H1 (cell line): ENCODE data around the gene EIPR1. TPM values are rescaled to one million over a fixed set of nuclear protein-coding genes. Genes with fewer than 3 reads are reported as not detected.

ENCODE experiments used
- CTCF ChIA-PET: fragments of 300-600 bp; sonication (Branson Sonifier 250); formaldehyde crosslinking; loops from one replicate; lab custom pipeline; 2021; ENCODE audit not compliant: partially characterized antibody; lab: Charles Lee
- POLR2A ChIA-PET: fragments of 300-600 bp; sonication (Branson Sonifier 250); formaldehyde crosslinking; loops from one replicate; lab custom pipeline; 2021; ENCODE audit warnings: inconsistent platforms; ENCODE audit not compliant: partially characterized antibody; lab: Charles Lee
- DNase-seq, 2 experiments: peaks; one replicate each; pipeline versions ENCODE4 v3.0.0 to v3.0.0-alpha.2; 2010 to 2022; ENCODE audit warnings: low spot score in 2 of 2, low read depth in 1 of 2, mixed read lengths in 1 of 2
- FAIRE-seq: peaks from 2 replicates; lab custom pipeline; 2011; peaks lifted over from hg19 to GRCh38; lab: Jason Lieb, UNC
- H2AFZ ChIP-seq: 2 replicates; pipeline ENCODE4 v1.8.1; 2012; ENCODE audit warnings: low read length, inconsistent platforms
- H2AK5ac ChIP-seq: 2 replicates; pipeline ENCODE4 v1.6.1; 2013; ENCODE audit warnings: low read depth, low read length
- H2BK120ac ChIP-seq: replicated peaks from 2 replicates; pipeline ENCODE3; 2013; ENCODE audit warnings: low read depth, low read length, inconsistent platforms
- H2BK12ac ChIP-seq: 2 replicates; pipeline ENCODE4 v1.6.1; 2013; ENCODE audit warnings: low read depth, low read length
- H2BK15ac ChIP-seq: 2 replicates; pipeline ENCODE4 v1.6.1; 2013; ENCODE audit warnings: low read length
- H2BK20ac ChIP-seq: 2 replicates; pipeline ENCODE4 v1.6.1; 2013; ENCODE audit warnings: low read length
- H2BK5ac ChIP-seq: 2 replicates; pipeline ENCODE4 v1.6.1; 2013; ENCODE audit warnings: low read depth, low read length
- H3K14ac ChIP-seq: 2 replicates; pipeline ENCODE4 v1.6.1; 2013; ENCODE audit warnings: inconsistent platforms; ENCODE audit not compliant: insufficient read length
- H3K18ac ChIP-seq: 2 replicates; pipeline ENCODE4 v1.6.1; 2013; ENCODE audit warnings: low read length; ENCODE audit errors: extremely low read depth
- H3K23ac ChIP-seq: 2 replicates; pipeline ENCODE4 v1.6.1; 2013; ENCODE audit warnings: inconsistent platforms; ENCODE audit not compliant: insufficient read length
- H3K23me2 ChIP-seq: 2 replicates; pipeline ENCODE4 v1.6.1; 2013; ENCODE audit warnings: low read depth, low read length
- H3K27ac ChIP-seq: 2 replicates; pipeline ENCODE4 v1.6.1; 2011; ENCODE audit warnings: low read depth, low read length, inconsistent platforms
- H3K27me3 ChIP-seq, 4 experiments: replicated peaks in 1 of 4; 1 replicate in 1 of 4; 2 replicates in 3 of 4; pipeline versions ENCODE4 v1.6.1 to v1.8.1; 2011 to 2013; ENCODE audit warnings: low read length in 3 of 4, mild to moderate bottlenecking in 3 of 4, inconsistent platforms in 2 of 4, mixed read lengths in 2 of 4, moderate library complexity in 1 of 4; ENCODE audit not compliant: control insufficient read depth in 3 of 4, insufficient read depth in 3 of 4; ENCODE audit errors: extremely low read depth in 1 of 4
- H3K36me3 ChIP-seq, 4 experiments: 2 replicates each; pipeline versions ENCODE4 v1.6.1 to v1.8.1; 2011 to 2013; ENCODE audit warnings: mild to moderate bottlenecking in 4 of 4, low read length in 3 of 4, moderate library complexity in 2 of 4, control low read depth in 1 of 4, inconsistent platforms in 1 of 4; ENCODE audit not compliant: insufficient read depth in 4 of 4, control insufficient read depth in 2 of 4
- H3K4ac ChIP-seq: replicated peaks from 2 replicates; pipeline ENCODE3; 2013; ENCODE audit warnings: low read length, low read depth, mixed read lengths, inconsistent platforms; ENCODE audit not compliant: insufficient read length
- H3K4me1 ChIP-seq, 4 experiments: replicated peaks in 1 of 4; 1 replicate in 1 of 4; 2 replicates in 3 of 4; pipeline versions ENCODE4 v1.6.1 to v1.8.1; 2011 to 2013; ENCODE audit warnings: low read length in 3 of 4, inconsistent platforms in 2 of 4, mixed read lengths in 1 of 4; ENCODE audit not compliant: insufficient read depth in 4 of 4, control insufficient read depth in 3 of 4
- H3K4me2 ChIP-seq, 2 experiments: 2 replicates each; pipeline versions ENCODE4 v1.6.1 to v1.8.1; 2011 to 2013; ENCODE audit warnings: low read depth in 2 of 2, low read length in 2 of 2, control low read depth in 1 of 2, inconsistent platforms in 1 of 2, mild to moderate bottlenecking in 1 of 2; ENCODE audit not compliant: insufficient read depth in 1 of 2
- H3K4me3 ChIP-seq, 4 experiments: fragments of 200-600, 300-600 bp in 1 of 4; sonication (generic), shearing (Covaris generic), sonication (Bioruptor Twin) in 1 of 4; 2 replicates each; pipeline versions ENCODE4 v1.5.1 to v1.8.1; 2011 to 2016; ENCODE audit warnings: low read length in 4 of 4, low read depth in 3 of 4, control low read depth in 2 of 4, inconsistent platforms in 2 of 4, mild to moderate bottlenecking in 2 of 4, mixed read lengths in 1 of 4, moderate library complexity in 1 of 4; ENCODE audit not compliant: insufficient read depth in 2 of 4; ENCODE audit errors: extremely low read depth in 1 of 4
- H3K56ac ChIP-seq: replicated peaks from 2 replicates; pipeline ENCODE3; 2013; ENCODE audit warnings: low read depth, mild to moderate bottlenecking, mixed read lengths, low read length, inconsistent platforms; ENCODE audit not compliant: insufficient read length
- H3K79me1 ChIP-seq: 2 replicates; pipeline ENCODE4 v1.6.1; 2013; ENCODE audit warnings: low read depth, low read length, control low read depth
- H3K79me2 ChIP-seq, 2 experiments: 2 replicates each; pipeline versions ENCODE4 v1.6.1 to v1.8.1; 2012 to 2013; ENCODE audit warnings: low read length in 2 of 2, mild to moderate bottlenecking in 2 of 2, inconsistent platforms in 1 of 2; ENCODE audit not compliant: insufficient read depth in 2 of 2, control insufficient read depth in 1 of 2
- H3K9ac ChIP-seq, 4 experiments: replicated peaks in 1 of 4; 1 replicate in 1 of 4; 2 replicates in 3 of 4; pipeline versions ENCODE4 v1.6.1 to v1.8.1; 2011 to 2013; ENCODE audit warnings: low read depth in 3 of 4, low read length in 3 of 4, control low read depth in 2 of 4, mild to moderate bottlenecking in 2 of 4, moderate library complexity in 2 of 4, inconsistent platforms in 1 of 4; ENCODE audit errors: extremely low read depth in 1 of 4
- H3K9me3 ChIP-seq, 2 experiments: 2 replicates each; pipeline versions ENCODE4 v1.6.1 to v1.8.1; 2012 to 2013; ENCODE audit warnings: mild to moderate bottlenecking in 2 of 2, moderate library complexity in 2 of 2, control low read depth in 1 of 2, inconsistent platforms in 1 of 2, low read depth in 1 of 2, low read length in 1 of 2, mixed read lengths in 1 of 2; ENCODE audit not compliant: insufficient read depth in 2 of 2
- H4K20me1 ChIP-seq, 2 experiments: replicated peaks in 1 of 2; 2 replicates each; pipeline versions ENCODE3 to v1.8.1; 2011 to 2013; ENCODE audit warnings: inconsistent platforms in 2 of 2, low read length in 2 of 2, mild to moderate bottlenecking in 1 of 2; ENCODE audit not compliant: insufficient read depth in 2 of 2, control insufficient read depth in 1 of 2
- H4K5ac ChIP-seq: 2 replicates; pipeline ENCODE4 v1.6.1; 2013; ENCODE audit warnings: low read length, low read depth, mixed read lengths, inconsistent platforms; ENCODE audit not compliant: insufficient read length
- H4K8ac ChIP-seq: 2 replicates; pipeline ENCODE4 v1.8.0; 2013; ENCODE audit warnings: mild to moderate bottlenecking, moderate library complexity, low read length, inconsistent platforms; ENCODE audit not compliant: insufficient read depth; ENCODE audit errors: extremely low read depth
- H4K91ac ChIP-seq: replicated peaks from 2 replicates; pipeline ENCODE3; 2013; ENCODE audit warnings: low read length, mixed read lengths, inconsistent platforms; ENCODE audit not compliant: insufficient read length
- ASH2L ChIP-seq: fragments of 200-600, 300-600 bp; sonication (generic); IDR thresholded peaks from one replicate; pipeline ENCODE4 v1.7.1; 2017; ENCODE audit warnings: low read length
- BCL11A ChIP-seq, 2 experiments: IDR thresholded peaks; one replicate each; pipeline ENCODE4 v1.6.1; 2011; ENCODE audit warnings: low read depth in 2 of 2, low read length in 2 of 2, mild to moderate bottlenecking in 2 of 2
- BRCA1 ChIP-seq: IDR thresholded peaks from 2 replicates; pipeline ENCODE4 v1.6.1; 2012; ENCODE audit warnings: low read depth, low read length, improper control_type of control experiment
- CBX8 ChIP-seq: fragments of 300-800, 300-1000 bp; sonication (generic); IDR thresholded peaks from 2 replicates; pipeline ENCODE4 v1.7.1; 2016; ENCODE audit warnings: low read depth, low read length, borderline replicate concordance
- CHD1 ChIP-seq: IDR thresholded peaks from 2 replicates; pipeline ENCODE4 v1.6.1; 2012; ENCODE audit warnings: low read depth, low read length, improper control_type of control experiment
- FOSL1 ChIP-seq: IDR thresholded peaks from 2 replicates; pipeline ENCODE4 v1.6.1; 2011; ENCODE audit warnings: mild to moderate bottlenecking, low read depth, low read length, moderate library complexity; ENCODE audit not compliant: insufficient read depth
- KDM1A ChIP-seq: fragments of 200-600, 300-600 bp; sonication (generic); IDR thresholded peaks from 2 replicates; pipeline ENCODE4 v1.7.1; 2016; ENCODE audit warnings: mild to moderate bottlenecking, low read length, borderline replicate concordance
- POLR2A ChIP-seq, 2 experiments: IDR thresholded peaks; 1 replicate in 1 of 2; 2 replicates in 1 of 2; pipeline ENCODE4 v1.6.1; 2011; ENCODE audit warnings: low read depth in 2 of 2, low read length in 2 of 2, mild to moderate bottlenecking in 2 of 2; ENCODE audit errors: control extremely low read depth in 1 of 2
- POU5F1 ChIP-seq: IDR thresholded peaks from 2 replicates; pipeline ENCODE4 v1.6.1; 2011; ENCODE audit warnings: low read depth, mild to moderate bottlenecking, low read length, moderate library complexity
- RFX5 ChIP-seq: IDR thresholded peaks from 2 replicates; pipeline ENCODE4 v1.6.1; 2011; ENCODE audit warnings: low read depth, low read length, improper control_type of control experiment, borderline replicate concordance
- SAP30 ChIP-seq: fragments of 300-600 bp; sonication (generic); IDR thresholded peaks from 2 replicates; pipeline ENCODE4 v1.7.1; 2012; ENCODE audit warnings: low read length, moderate library complexity, mild to moderate bottlenecking, inconsistent platforms; ENCODE audit not compliant: insufficient read depth, insufficient replicate concordance
- SUZ12 ChIP-seq: fragments of 200-600 bp; sonication (generic); IDR thresholded peaks from 2 replicates; pipeline ENCODE4 v1.6.1; 2012; ENCODE audit warnings: mild to moderate bottlenecking, inconsistent platforms, low read length, moderate library complexity, mixed read lengths
- TEAD4 ChIP-seq: IDR thresholded peaks from 2 replicates; pipeline ENCODE4 v1.6.1; 2012; ENCODE audit warnings: low read depth, low read length, inconsistent platforms, mixed read lengths
- WGBS, 2 experiments: shearing (Covaris generic) in 1 of 2; methylation state at CpG; one replicate each; pipeline versions ENCODE4 v1.1.6 to v1.1.7; 2013 to 2015; ENCODE audit warnings: low lambda C conversion rate in 2 of 2, mixed read lengths in 2 of 2, inconsistent platforms in 1 of 2, low coverage in 1 of 2, missing lambda C conversion rate in 1 of 2; ENCODE audit not compliant: insufficient replicate concordance in 2 of 2, insufficient coverage in 1 of 2, insufficient read length in 1 of 2; ENCODE audit errors: extremely low coverage in 1 of 2, missing lambda C conversion rate in 1 of 2; 5-methylcytosine and 5-hydroxymethylcytosine counted together
- polyA plus RNA-seq, 7 experiments: library from polyadenylated mRNA; depleted of rRNA in 3 of 7; stranded (reverse) in 5 of 7; unstranded in 2 of 7; fragments of >200 nt in 5 of 7; fragments of 200-250 nt in 2 of 7; gene quantifications; 1 replicate in 5 of 7; 2 replicates in 1 of 7; 4 replicates in 1 of 7; pipeline versions ENCODE4 v1.2.1 to v1.2.3, GENCODE V29; 2011 to 2013; ENCODE audit warnings: missing spikeins in 2 of 7, mixed read lengths in 2 of 7
- total RNA-seq: library from RNA; stranded (reverse); fragmentation: NEBNext Ultra II Directional; extraction: Animal tissue kit (Norgen Biotek cat#: 25700); gene quantifications from 2 replicates; pipeline ENCODE4 v1.2.1, GENCODE V29; 2021
- TF ChIP-seq, protein P1 (sequence below): IDR thresholded peaks from 2 replicates; pipeline ENCODE4 v1.6.1; 2011; ENCODE audit warnings: low read length, improper control_type of control experiment

Gene EIPR1
- total and polyA plus RNA-seq, 2 of the 8 experiments (the other 6 are each of a cell fraction or from before 2014, with no cell fraction given), result 26.3 to 56.4 TPM

DNA sequence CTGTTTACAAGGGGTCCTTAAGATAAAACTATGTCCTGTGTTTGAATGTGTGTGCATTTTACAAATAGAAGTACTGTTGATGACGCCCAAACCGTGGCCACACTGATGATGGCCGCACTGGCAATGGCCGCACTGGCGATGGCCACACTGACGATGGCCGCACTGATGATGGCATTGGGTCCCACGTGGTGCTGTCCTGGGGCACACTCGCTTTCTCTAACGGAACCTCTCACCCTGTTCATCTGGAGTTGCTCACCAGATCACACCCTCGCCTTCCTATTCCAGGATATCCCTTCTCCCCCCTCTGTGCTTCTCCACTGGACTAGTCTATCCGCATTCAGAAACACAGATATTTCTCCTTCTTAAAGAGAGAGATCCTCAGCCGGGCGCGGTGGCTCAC, 192.4 kb downstream of the EIPR1 start:
- Histone ChIP-seq H3K27ac (no peak overlapping the region), H3K79me2 (no peaks in the 10 kb centered on the region), H3K4ac (no peak overlapping the region), H2BK15ac (no peak overlapping the region), H2BK12ac (no peak overlapping the region), H3K56ac (no peak overlapping the region), H3K27me3 (no peaks in the 10 kb centered on the region), H3K36me3 (0 out of 8 replicates have a peak, but pooled peaks cover 0 to 3% (median 0%) of the 10 kb centered on the region in 4 experiments), H3K23me2 (peaks cover 6% of the 10 kb centered on the region; the same call in 1 of the 2 replicates), H4K91ac (no peak overlapping the region), H4K5ac (no peak overlapping the region), H2BK5ac (no peak overlapping the region), H3K23ac (no peak overlapping the region), H3K4me2 (no peak overlapping the region), H3K14ac (no peak overlapping the region), H2BK120ac (no peak overlapping the region), H2AFZ (no peak overlapping the region), H3K9ac (no peak overlapping the region), H3K4me3 (no peak overlapping the region), H2BK20ac (no peak overlapping the region), H4K20me1 (peaks cover 0 to 5% of the 10 kb centered on the region in 2 experiments), H3K79me1 (no peaks in the 10 kb centered on the region; the same call in 1 of the 2 replicates), H4K8ac (no peak overlapping the region), H2AK5ac (no peak overlapping the region), H3K4me1 (no peaks in the 10 kb centered on the region), H3K18ac (no peak overlapping the region), H3K9me3 (no peaks in the 10 kb centered on the region)
- no peak for FAIRE-seq
- no peak for DNase-seq
- CTCF ChIA-PET, result no interaction called here
- POLR2A ChIA-PET, result no interaction called here
- WGBS, 2 experiments, result 82% methylated on average over 15 of the region's 15 CpGs; no CpG with 5 or more reads in 1 of the 2 experiments
- TF ChIP-seq FOSL1, result no peak
- no peak for TF ChIP-seq CBX8
- TF ChIP-seq BCL11A (IDR thresholded peaks at IDR 0.05; ENCODE audit: low read depth in 2 of 2, low read length in 2 of 2), result no peak
- TF ChIP-seq CHD1, result no peak
- no peak for TF ChIP-seq RFX5
- no peak for TF ChIP-seq SUZ12
- TF ChIP-seq KDM1A, result no peak
- TF ChIP-seq, protein P1, sequence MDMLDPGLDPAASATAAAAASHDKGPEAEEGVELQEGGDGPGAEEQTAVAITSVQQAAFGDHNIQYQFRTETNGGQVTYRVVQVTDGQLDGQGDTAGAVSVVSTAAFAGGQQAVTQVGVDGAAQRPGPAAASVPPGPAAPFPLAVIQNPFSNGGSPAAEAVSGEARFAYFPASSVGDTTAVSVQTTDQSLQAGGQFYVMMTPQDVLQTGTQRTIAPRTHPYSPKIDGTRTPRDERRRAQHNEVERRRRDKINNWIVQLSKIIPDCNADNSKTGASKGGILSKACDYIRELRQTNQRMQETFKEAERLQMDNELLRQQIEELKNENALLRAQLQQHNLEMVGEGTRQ, result no peak
- TF ChIP-seq POU5F1, result no peak
- no peak for TF ChIP-seq BRCA1
- no peak for TF ChIP-seq ASH2L
- no peak for TF ChIP-seq POLR2A (IDR thresholded peaks at IDR 0.05; ENCODE audit: control extremely low read depth in 1 of 2, low read depth in 2 of 2, low read length in 2 of 2)
- TF ChIP-seq SAP30, result no peak
- no peak for TF ChIP-seq TEAD4
